Effector CD8-positive, alpha-beta T cell (primary cell): ENCODE results near the gene SV2B.
"Not testable (repeated sequence)": the region's sequence is repeated elsewhere in the genome, so short reads cannot be mapped to it uniquely, and the experiment has no call there.

Experiments
- DNase-seq: peaks from one replicate; lab custom pipeline; 2025; lab: John Stamatoyannopoulos, UW

Gene SV2B

DNA sequence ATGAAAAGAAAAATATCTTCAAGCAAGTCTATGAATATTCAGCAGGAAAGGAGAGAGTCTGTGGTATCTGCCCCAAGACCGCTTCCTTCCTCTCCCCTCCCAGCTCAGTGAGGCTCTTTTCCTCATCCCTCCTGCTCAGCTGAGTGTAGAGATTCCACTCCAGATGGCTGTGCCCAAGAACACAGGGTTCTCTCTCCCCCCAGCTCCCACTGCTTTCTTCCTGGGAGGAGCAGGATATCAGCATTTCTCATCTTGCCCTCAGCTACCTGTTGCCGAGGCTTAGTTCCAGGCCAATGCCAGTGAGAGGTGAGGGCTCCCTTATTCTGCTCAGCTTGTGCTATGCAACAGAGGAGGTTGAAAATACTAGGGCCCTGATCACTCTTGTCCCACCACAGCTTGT is 211.9 kb downstream of the SV2B start:
- no peak for DNase-seq

DNA sequence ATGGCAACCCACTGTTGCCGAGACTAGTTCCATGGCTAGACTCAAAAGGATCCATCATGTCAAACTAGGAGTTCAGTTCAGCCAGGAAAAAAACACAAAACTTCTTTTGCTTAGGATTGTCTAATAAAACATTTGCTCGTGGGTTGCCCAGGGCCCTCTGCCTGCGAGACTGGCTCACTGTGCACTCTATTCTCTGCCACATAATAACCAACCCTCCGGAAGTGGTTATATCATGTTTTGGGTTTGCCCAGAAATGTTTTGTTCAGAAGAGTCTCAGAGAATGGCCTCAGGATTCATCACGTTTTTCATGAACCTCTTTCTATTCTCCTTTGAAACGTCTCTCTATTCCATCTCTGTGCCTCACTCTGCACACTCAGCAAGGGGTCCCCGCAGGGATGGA is 216.1 kb downstream of the SV2B start:
- no peak for DNase-seq

DNA sequence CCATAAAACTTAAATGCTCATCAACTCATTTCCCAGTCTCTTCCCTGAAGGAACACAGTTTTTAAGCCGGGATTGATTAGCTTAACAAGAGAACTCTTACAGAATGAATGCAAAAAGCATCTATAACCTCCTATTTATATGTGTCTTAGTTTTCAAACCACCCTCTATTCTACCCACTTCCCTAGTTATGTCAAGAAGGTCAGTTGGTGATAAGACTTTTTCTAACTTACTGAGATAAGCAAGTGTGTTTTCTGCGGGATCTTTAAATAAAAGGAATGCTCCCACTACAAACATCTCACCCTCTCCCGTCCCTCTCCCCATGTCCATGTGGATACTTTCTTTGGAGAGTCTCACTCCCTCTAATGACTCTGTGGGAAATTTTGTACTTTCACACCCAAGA is 218.5 kb downstream of the SV2B start:
- DNase-seq: no peak

DNA sequence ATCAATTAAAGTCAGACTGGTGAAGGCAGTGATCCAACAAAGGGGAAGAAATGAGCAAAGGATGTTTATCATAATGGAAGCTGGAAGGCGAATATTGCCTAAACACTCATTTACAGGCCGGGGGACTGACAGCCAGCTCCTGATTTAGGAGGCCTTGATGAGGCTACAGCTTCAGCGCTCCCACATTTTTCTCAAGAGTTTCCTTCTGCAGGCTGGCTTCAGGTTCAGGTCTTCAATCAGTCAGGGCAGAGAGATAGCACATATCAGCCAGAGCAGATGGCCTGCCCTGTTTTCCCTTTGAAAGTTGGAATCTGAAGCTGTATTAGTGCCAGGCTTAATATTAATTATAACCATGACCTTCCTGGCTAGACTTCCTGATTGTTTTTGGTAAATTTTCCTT is 218.9 kb downstream of the SV2B start:
- no peak for DNase-seq

DNA sequence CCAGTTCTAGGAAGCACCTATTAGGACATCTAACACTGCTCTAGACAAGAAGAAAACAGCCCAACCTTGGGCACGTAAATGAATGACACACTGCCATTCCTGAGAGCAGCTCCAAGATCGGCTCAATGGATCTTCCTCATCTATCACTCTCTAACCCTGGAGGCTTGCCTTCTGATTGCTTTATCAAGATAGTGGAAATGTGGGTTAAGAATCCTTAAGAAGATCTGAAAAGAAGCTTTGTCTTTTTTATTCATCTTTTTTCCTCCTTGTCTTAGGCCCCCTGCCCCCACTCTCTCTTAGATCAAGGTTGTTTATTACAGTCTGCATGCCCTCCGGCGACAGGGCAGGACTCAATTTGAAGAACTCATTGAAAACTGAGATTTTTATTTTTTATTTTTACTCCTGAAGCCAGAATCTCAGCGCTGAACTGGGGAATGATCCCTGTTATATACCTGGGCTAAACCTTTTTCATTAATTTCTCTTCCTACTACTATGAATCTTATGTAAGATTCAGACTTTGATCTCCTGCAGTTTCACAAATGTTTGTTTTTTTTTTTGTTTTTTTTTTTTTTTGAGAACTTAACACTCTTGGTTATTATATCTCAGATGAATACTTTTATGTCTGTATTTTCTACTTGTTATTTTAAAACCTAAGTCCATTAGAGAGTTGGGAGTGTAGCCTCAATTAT is 219.5 kb downstream of the SV2B start:
- no peak for DNase-seq

DNA sequence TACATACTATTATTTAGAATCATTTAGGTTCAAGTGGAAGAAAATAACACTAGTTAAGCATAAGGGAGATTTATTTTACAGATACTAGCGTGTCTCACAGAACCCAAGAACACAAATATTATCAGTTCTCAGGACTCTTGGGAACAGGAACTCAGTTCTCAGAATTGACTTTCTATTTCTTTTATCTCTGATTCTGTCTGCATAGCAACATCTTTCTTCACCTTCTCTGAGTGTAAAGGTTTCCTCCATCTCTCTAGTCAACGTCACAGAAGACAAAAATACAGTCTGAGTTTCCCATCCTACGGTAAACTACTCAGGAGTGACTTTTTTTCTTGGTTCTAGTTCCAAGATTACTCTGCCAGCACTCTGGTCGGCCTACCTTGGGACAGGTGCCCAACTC is 220.0 kb downstream of the SV2B start:
- DNase-seq: no peak

DNA sequence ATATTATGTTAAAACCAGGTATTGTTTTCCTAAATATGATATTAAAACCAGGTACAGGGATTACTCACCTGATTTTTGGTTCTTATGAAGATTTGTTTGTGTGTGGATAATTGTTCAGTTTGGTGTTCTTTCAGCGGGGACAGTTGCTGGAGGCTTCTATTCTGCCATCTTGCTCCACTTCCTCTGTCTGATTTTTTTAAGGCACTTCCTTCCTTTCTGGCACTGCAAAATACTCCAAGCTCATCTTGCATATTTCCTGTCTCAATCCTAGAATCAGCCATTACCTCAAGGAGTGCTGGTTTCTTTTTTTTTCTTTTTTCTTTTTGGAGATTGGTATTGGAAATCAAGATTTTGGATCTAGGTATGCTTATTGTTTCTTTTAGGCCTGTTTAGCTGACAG is 229.9 kb downstream of the SV2B start:
- DNase-seq: no peak

DNA sequence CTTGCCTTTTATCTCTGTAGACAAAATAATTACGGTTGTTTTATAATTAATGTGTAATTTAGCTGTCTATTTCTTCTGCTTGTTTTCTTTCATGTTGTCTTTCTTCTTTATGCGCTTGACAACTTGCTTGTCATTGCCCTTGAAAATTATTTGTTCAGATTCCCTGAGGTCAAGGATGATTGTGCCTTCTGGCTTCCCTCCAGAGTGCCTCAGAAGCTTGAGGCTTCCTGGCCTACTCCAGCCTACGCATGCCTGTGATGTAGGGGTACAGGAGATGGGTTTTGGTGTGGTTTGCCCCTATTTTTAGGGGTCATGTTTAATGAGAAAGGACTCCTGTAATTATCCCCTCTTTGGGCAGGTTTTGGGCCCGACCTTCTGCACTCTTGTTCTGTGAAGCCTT is 231.5 kb downstream of the SV2B start:
- no peak for DNase-seq

DNA sequence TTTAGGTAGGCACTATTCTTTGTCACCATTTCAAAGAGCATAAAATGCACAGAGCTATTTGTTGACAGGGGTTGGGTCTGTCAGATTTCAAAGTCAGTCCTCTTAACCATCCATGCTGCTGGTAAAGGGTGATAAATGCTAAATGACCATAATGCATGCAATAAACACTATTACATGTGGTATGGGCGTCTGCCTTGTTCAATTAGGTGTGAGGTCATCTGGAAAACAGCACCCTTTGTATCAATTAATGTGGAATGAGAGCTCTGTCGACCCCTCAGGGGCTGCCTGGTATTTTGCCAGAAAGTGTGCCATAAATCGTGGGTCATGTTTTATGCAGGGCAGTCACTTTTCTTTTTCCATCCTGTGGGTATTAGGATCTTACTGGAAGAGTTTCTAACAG is 235.6 kb downstream of the SV2B start:
- no peak for DNase-seq

DNA sequence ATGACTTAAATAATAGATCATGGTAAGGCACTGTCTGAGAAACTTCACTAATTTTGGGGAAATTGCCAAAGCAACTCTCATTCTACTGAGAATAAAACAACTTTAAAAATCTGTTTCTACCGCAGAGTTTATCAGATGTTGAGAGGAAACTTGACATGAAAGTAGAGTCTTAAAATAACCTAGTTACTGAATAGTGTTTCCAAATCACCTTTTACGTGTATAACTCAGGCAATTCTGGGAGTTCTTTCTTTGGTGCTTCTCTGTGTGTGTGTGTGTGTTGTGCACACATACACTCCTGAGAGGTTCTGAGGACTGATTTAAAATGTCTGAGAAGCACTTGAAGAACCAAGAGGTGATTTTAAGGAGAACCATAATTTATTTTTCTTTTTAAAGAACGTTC is 236.6 kb downstream of the SV2B start:
- DNase-seq: no peak

DNA sequence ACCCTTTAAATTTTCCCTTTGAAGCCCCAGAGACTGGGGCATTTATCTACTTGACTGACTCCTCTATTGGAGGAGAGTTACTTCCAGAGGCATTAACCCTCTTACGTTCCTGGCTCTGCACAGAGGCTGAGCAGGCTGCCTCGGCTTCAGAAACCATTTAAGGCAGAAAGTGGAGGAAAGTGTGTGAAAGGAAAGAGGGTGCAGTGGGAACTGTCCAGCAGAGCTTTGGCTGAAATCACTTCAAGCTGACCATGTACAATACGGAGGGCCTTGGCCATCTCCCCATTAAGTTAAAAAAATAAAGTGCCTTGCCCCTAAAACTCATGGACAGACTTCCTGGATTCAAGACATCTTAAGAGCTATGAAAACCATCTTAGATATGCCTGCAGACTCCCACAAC is 238.7 kb downstream of the SV2B start:
- no peak for DNase-seq

DNA sequence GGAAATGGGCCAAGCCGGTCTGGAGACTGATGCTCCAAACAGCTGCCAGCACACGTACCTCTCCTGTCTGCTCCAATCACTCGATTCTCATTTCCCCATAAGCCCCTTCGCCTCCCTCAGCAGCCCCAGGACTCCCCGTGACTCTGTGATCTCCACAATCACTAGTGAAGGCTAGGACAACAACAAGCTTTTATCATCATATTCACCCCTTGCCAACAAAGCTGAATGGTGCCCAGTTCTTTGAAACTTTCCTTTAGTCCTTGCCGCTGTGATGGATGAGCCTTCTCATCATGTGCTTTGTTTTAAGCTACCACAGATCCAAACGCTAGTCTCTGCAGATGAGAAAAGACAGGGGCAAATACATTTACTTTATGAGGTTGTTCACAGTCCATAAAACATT is 242.0 kb downstream of the SV2B start:
- DNase-seq: no peak

DNA sequence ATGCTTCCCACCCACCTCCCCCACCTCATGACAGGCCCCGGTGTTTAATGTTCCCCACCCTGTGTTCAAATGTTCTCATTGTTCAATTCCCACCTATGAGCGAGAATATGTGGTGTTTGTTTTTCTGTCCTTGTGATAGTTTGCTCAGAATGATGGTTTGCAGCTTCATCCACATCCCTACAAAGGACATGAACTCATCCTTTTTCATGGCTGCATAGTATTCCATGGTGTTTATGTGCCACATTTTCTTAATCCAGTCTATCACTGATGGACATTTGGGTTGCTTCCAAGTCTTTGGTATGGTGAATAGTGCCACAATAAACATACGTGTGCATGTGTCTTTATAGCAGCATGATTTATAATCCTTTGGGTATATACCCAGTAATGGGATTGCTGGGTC is 244.9 kb downstream of the SV2B start:
- DNase-seq: not testable (repeated sequence)

DNA sequence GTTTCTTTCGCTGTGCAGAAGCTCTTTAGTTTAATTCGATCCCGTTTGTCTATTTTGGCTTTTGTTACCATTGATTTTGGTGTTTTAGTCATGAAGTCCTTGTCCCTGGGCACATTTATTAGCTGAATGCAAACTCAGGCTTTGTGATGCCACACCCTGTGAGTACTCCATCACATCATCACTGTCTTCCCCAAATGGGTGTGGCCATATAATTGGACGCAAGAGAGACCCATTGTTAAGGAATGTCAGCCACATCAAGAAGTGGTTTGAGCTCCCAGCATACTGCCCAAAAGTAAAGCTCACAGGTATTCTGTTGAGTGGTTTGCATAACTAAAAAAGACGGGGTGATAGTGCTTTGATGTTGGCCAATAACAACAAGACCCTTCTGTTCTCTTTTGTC is 245.7 kb downstream of the SV2B start:
- no peak for DNase-seq

DNA sequence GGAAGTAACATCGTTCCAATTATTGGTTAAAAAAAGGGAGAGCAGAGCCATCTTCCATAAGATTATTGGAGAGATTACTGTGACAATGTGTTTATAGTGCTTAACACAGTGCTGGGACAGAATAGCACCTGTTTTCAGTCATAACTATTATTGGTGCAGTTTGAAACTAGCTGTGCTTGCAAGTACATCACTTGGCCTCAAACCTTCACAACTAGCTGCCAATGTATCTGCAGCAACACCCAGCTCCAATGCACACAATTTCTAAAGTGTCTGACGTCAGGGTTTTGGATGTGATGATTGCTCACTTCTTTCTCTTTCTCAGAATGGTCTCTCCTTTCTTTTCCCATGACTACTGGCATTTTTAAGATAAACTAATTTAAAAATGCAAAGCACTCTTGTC is 246.2 kb downstream of the SV2B start:
- no peak for DNase-seq

DNA sequence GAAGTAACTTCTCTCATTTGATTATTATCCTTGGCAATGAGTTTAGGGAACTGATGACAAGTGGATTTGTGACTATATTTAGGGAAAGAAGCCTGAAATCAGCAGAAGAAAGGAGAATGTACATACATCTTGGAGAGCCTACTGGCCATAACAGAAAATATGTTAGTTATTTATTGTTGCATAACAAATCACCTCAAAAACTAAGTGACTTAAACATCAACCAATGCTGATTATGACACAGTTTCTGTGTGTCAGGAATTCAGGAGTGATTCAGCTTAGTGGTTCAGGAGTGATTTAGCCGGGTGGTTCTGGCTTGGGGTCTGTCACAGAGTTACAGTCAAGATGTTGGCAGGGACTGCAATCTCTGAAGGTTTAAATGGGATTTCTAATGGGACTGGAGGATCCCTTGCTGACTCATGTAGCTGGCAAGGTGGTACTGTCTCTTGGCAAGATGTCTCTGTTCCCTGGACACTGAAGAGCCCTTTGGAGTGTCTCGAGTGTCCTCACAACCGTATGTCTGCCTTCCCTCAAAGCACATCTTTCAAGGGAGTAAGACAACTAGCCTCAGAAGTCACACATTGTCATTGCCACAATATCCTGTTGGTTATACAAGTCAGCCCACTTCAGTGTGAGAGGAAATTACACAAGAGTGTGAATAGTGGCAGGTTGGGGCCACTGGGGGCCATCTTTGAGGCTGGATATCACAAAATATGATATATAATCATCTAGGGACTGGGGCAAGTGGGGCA is 248.9 kb downstream of the SV2B start:
- DNase-seq: no peak
